NCI-H2196 treated with DMSO at 0.1 percent for 48 hours (cell line): ENCODE results near the gene GNAI1.
"Not testable (repeated sequence)": the region's sequence is repeated elsewhere in the genome, so short reads cannot be mapped to it uniquely, and the experiment has no call there.

Source experiments
- DNase-seq: peaks from one replicate; lab custom pipeline; 2025; ENCODE audit not compliant: unreplicated experiment; lab: John Stamatoyannopoulos, UW

Gene GNAI1

GRCh38 chr7:80157770-80158169, 23.1 kb downstream of the GNAI1 start:
- not testable (repeated sequence) for DNase-seq

- no peak for DNase-seq
Observed at GRCh38 chr7:80159802-80160201, 25.2 kb downstream of the GNAI1 start.

GRCh38 chr7:80161466-80161865, 26.8 kb downstream of the GNAI1 start:
- DNase-seq, result no peak

GRCh38 chr7:80165177-80165576, 30.5 kb downstream of the GNAI1 start:
- no peak for DNase-seq

GRCh38 chr7:80170445-80170844, 35.8 kb downstream of the GNAI1 start:
- no peak for DNase-seq

- DNase-seq, result no peak
Observed at GRCh38 chr7:80172387-80172786, 37.8 kb downstream of the GNAI1 start.

GRCh38 chr7:80175744-80176143, 41.1 kb downstream of the GNAI1 start:
- DNase-seq, result no peak

GRCh38 chr7:80181411-80181810, 46.8 kb downstream of the GNAI1 start:
- no peak for DNase-seq

- DNase-seq, result no peak
Observed at GRCh38 chr7:80182630-80183276, 48.1 kb downstream of the GNAI1 start.

GRCh38 chr7:80183351-80183750, 48.7 kb downstream of the GNAI1 start:
- no peak for DNase-seq

GRCh38 chr7:80183900-80184685, 49.5 kb downstream of the GNAI1 start:
- DNase-seq, result no peak

- DNase-seq, result no peak
Observed at GRCh38 chr7:80184693-80185092, 50.1 kb downstream of the GNAI1 start.

GRCh38 chr7:80185571-80185970, 50.9 kb downstream of the GNAI1 start:
- DNase-seq, result no peak

- no peak for DNase-seq
Observed at GRCh38 chr7:80186721-80187120, 52.1 kb downstream of the GNAI1 start.

GRCh38 chr7:80187279-80187678, 52.6 kb downstream of the GNAI1 start:
- no peak for DNase-seq

GRCh38 chr7:80187727-80188126, 53.1 kb downstream of the GNAI1 start:
- no peak for DNase-seq

GRCh38 chr7:80189638-80190037, 55.0 kb downstream of the GNAI1 start:
- DNase-seq, result no peak

- DNase-seq, result no peak
Observed at GRCh38 chr7:80197627-80198026, 63.0 kb downstream of the GNAI1 start.

GRCh38 chr7:80199051-80199450, 64.4 kb downstream of the GNAI1 start:
- DNase-seq, result no peak

GRCh38 chr7:80204454-80204853, 69.8 kb downstream of the GNAI1 start:
- DNase-seq, result no peak

- no peak for DNase-seq
Observed at GRCh38 chr7:80204919-80205318, 70.3 kb downstream of the GNAI1 start.

GRCh38 chr7:80206763-80207162, 72.1 kb downstream of the GNAI1 start:
- no peak for DNase-seq

- DNase-seq, result no peak
Observed at GRCh38 chr7:80207501-80207900, 72.9 kb downstream of the GNAI1 start.
